Ishikawa (cell line): Measurements from ENCODE around the gene ZNF649.

Experiments
- CEBPB ChIP-seq: IDR thresholded peaks from 2 replicates; pipeline ENCODE4 v1.6.1; 2012
- CREB1 ChIP-seq: IDR thresholded peaks from 2 replicates; pipeline ENCODE4 v1.6.1; 2012; ENCODE audit warnings: low read depth
- EGR1 ChIP-seq: IDR thresholded peaks from 2 replicates; pipeline ENCODE4 v1.6.1; 2012
- EP300 ChIP-seq: IDR thresholded peaks from 2 replicates; pipeline ENCODE4 v1.6.1; 2012; ENCODE audit warnings: borderline replicate concordance
- FOXM1 ChIP-seq: IDR thresholded peaks from 2 replicates; pipeline ENCODE4 v1.6.1; 2012; ENCODE audit warnings: low read depth, borderline replicate concordance
- NFIC ChIP-seq: IDR thresholded peaks from 2 replicates; pipeline ENCODE4 v1.6.1; 2012
- RAD21 ChIP-seq: IDR thresholded peaks from 2 replicates; pipeline ENCODE4 v1.6.1; 2012; ENCODE audit warnings: low read depth
- TAF1 ChIP-seq: IDR thresholded peaks from 2 replicates; pipeline ENCODE4 v1.6.1; 2012; ENCODE audit warnings: low read depth, mild to moderate bottlenecking
- TCF12 ChIP-seq: IDR thresholded peaks from 2 replicates; pipeline ENCODE4 v1.6.1; 2012; ENCODE audit warnings: low read depth
- TEAD4 ChIP-seq: IDR thresholded peaks from 2 replicates; pipeline ENCODE4 v1.6.1; 2012
- YY1 ChIP-seq: IDR thresholded peaks from 2 replicates; pipeline ENCODE4 v1.6.1; 2012; ENCODE audit warnings: low read depth
- ZBTB7A ChIP-seq: IDR thresholded peaks from 2 replicates; pipeline ENCODE4 v1.6.1; 2012; ENCODE audit warnings: low read depth
- TF ChIP-seq, protein P1 (sequence below): IDR thresholded peaks from 2 replicates; pipeline ENCODE4 v1.6.1; 2012
- TF ChIP-seq, protein P2 (sequence below): IDR thresholded peaks from 2 replicates; pipeline ENCODE4 v1.6.1; 2012
- TF ChIP-seq, protein P3 (sequence below): IDR thresholded peaks from 2 replicates; pipeline ENCODE4 v1.6.1; 2012; ENCODE audit warnings: low read depth, mild to moderate bottlenecking

The ZNF649 gene

DNA sequence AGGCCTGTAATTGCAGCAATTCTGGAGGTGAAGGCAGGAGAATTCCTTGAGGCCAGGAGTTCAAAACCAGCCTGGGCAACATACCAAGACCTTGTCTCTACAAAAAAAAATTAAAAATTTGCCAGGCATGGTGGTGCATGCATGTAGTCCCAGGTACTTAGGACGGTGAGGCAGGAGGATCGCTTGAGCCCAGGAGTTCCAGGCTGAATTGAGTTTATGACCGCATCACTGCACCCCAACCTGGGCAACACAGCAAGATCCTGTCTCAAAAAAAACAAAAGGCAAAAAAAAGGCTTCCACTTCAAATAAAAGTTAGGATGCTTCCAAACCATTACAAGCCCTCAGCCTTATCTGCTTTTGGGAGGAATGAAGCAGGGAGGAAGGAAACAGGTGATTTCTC is 22.3 kb downstream of the ZNF649 start:
- no peak for TF ChIP-seq FOXM1
- no peak for TF ChIP-seq CREB1
- TF ChIP-seq, protein P1, sequence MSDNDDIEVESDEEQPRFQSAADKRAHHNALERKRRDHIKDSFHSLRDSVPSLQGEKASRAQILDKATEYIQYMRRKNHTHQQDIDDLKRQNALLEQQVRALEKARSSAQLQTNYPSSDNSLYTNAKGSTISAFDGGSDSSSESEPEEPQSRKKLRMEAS: no peak
- TF ChIP-seq ZBTB7A: no peak
- no peak for TF ChIP-seq TAF1
- no peak for TF ChIP-seq NFIC
- TF ChIP-seq, protein P2, sequence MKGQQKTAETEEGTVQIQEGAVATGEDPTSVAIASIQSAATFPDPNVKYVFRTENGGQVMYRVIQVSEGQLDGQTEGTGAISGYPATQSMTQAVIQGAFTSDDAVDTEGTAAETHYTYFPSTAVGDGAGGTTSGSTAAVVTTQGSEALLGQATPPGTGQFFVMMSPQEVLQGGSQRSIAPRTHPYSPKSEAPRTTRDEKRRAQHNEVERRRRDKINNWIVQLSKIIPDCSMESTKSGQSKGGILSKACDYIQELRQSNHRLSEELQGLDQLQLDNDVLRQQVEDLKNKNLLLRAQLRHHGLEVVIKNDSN: no peak
- TF ChIP-seq TEAD4: no peak
- TF ChIP-seq EGR1: no peak
- no peak for TF ChIP-seq YY1
- TF ChIP-seq, protein P3, sequence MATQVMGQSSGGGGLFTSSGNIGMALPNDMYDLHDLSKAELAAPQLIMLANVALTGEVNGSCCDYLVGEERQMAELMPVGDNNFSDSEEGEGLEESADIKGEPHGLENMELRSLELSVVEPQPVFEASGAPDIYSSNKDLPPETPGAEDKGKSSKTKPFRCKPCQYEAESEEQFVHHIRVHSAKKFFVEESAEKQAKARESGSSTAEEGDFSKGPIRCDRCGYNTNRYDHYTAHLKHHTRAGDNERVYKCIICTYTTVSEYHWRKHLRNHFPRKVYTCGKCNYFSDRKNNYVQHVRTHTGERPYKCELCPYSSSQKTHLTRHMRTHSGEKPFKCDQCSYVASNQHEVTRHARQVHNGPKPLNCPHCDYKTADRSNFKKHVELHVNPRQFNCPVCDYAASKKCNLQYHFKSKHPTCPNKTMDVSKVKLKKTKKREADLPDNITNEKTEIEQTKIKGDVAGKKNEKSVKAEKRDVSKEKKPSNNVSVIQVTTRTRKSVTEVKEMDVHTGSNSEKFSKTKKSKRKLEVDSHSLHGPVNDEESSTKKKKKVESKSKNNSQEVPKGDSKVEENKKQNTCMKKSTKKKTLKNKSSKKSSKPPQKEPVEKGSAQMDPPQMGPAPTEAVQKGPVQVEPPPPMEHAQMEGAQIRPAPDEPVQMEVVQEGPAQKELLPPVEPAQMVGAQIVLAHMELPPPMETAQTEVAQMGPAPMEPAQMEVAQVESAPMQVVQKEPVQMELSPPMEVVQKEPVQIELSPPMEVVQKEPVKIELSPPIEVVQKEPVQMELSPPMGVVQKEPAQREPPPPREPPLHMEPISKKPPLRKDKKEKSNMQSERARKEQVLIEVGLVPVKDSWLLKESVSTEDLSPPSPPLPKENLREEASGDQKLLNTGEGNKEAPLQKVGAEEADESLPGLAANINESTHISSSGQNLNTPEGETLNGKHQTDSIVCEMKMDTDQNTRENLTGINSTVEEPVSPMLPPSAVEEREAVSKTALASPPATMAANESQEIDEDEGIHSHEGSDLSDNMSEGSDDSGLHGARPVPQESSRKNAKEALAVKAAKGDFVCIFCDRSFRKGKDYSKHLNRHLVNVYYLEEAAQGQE: no peak
- TF ChIP-seq TCF12: no peak
- no peak for TF ChIP-seq RAD21
- TF ChIP-seq CEBPB: no peak
- TF ChIP-seq EP300: no peak

DNA sequence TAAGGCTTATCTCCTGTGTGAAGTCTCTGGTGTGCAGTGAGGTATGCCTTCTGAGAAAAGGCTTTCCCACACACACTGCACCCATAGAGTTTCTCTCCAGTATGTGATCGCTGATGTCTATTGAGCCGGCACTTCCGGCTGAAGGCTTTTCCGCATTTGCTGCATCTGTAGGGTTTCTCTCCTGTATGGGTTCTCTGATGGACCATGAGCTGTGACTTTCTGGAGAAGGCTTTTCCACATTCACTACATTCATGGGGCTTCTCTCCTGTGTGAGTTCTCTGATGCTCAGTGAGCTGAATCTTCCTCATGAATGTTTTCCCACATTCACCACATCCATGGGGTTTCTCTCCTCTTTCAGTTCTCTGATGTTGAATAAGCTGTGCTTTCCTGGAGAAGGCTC is 31.7 kb downstream of the ZNF649 start:
- TF ChIP-seq FOXM1: no peak
- TF ChIP-seq, protein P3: no peak
- TF ChIP-seq, protein P1: no peak
- TF ChIP-seq TAF1: no peak
- no peak for TF ChIP-seq NFIC
- TF ChIP-seq ZBTB7A: no peak
- no peak for TF ChIP-seq YY1
- no peak for TF ChIP-seq RAD21
- no peak for TF ChIP-seq TCF12
- no peak for TF ChIP-seq CREB1
- TF ChIP-seq EP300: no peak
- no peak for TF ChIP-seq EGR1
- no peak for TF ChIP-seq CEBPB
- TF ChIP-seq, protein P2: no peak
- no peak for TF ChIP-seq TEAD4

DNA sequence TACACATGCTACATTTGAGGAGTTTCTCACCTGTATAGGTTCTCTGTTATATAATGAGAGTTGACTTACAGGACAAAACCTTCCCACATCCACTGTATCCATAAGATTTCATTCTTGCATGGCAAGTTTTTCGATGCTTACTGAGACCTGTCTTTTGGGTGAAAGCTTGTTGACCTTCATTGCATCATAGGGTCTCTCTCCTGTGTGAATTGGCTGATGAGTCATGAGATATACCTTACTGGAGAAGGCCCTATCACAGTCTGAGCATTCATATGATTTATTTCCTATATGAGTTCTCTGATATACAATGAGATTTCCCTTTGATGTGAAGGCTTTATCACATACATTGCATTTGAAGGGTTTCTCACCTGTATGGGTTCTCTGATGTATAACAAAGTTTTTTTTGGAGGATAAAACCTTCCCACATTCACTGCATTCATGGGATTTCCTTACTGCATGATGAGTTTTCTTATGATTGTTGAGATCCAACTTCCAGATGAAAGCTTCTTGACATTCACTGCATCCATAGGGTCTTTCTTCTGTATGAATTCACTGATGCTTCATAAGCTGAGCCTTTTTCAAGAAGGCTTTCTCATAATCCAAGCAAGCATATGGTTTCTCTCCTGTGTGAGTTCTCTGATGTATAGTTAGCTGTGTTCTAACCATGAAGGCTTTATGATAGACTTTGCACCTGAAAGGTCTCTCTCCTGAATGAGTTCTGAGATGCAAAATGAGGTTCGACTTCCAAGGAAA is 42.8 kb downstream of the ZNF649 start:
- no peak for TF ChIP-seq TEAD4
- TF ChIP-seq NFIC: no peak
- TF ChIP-seq, protein P3: no peak
- no peak for TF ChIP-seq FOXM1
- TF ChIP-seq, protein P2: no peak
- no peak for TF ChIP-seq TCF12
